Fibroblast of gingiva (primary cell): ENCODE results near the gene MPPED1.

Experiments
- DNase-seq: peaks from one replicate; pipeline ENCODE4 v3.0.0-alpha.2; 2011; ENCODE audit warnings: low read depth

MPPED1 gene

DNA sequence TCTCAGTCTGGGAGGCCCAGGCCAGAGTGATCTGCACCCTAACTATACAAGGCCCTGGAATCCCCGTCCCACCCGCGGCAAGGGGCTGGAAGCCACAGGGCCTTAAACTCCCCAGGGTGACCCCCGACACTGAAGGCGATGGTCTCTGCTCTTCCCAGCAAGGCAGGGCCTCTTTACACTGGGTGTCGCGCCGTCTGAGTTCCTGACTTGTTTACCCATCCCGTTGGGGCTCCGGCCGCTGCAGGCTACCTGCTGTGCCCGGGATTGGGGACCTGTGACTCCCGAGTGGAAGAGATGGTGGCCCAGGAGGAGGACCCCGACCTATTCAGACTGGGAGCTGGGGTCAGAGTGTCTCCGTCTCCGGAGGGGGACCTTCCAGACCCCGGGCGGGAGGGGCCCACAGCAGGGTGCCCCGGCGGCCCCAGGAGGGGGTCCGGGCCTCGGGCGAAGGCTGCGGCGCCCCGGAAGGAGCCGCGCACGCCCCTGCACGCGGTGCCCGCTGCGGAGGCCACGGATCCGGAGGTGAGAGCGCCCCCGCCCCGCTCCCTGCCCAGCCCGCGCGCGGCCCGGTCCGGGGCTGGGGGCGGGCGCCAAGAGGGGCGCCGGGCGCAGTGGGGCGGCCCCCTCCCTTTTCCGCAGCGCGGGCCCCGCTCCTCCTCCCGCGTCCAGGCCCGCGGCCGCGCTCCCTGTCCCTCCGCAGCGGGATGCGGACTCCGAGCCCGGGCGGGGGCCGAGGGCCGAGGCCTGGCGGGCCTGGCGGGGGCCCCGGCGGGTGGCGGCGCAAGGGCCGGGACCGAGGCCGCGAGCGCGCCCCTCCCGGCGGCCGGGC is 560 bp upstream of the MPPED1 start:
- DNase-seq = no peak

DNA sequence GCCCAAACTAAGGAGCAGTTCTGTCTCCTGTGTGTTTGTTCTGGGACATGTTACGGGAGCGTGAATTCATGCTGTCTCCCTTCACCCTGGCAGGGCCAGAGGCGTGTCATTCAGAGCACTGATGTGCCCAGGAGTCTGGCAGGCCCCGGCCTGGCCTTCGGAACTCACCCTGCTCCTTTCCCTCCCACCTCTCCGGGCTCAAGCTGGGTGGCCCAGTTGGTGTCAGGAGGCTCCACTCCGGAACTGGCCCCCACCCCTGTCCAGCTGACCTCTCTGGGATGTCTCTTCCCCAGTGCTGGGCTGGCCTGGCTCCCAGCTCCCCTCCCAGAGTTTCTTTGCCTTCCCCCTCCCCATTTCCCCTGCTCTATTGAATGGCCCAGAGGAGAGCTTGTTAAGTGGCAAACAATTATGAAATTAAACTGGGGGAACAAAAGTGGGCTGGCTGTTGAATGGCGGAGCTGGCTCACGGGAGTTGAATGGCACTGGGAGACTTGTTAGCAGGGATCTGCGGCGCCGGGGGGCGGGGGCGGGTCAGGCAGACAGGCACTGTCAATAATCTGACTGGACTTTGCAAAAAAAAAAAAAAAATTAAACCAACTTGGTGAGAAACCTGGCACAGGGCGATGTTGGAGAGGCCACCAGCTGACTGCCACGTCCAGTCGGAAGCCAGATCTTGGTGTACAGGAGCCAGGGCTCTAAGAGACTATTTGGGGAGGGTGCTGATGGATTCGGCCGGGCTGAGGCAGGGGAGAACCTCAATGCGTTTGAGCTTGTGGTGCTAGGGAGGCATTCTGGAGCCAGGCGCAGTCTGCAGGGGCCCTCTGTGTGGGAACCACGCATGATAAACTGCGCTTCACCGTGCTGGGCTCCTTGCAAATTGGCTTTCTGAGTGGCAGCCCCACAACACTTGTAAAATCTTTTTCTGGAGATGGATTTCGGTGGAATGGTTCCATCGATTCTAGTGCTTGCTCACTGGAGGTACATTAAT is 1.3 kb downstream of the MPPED1 start:
- DNase-seq = no peak

DNA sequence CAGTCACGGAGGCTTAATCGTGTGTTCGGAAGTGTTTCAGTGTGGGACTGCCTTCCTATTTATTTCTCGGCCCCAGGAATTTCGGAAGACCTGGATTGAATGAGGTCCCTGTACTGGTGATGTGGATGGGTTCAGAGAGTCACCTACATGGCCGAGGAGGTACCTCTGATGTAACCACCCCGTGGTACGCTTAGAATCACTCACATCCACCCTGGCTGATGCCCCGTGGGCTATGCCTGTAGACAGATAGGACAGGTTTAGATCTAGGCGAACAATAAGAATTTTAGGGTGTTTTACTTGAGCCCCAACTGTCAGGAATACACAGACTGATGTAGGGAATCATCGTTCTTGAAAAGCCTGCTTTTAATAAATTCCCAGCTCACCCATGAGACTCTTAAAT is 2.0 kb downstream of the MPPED1 start:
- no peak for DNase-seq

DNA sequence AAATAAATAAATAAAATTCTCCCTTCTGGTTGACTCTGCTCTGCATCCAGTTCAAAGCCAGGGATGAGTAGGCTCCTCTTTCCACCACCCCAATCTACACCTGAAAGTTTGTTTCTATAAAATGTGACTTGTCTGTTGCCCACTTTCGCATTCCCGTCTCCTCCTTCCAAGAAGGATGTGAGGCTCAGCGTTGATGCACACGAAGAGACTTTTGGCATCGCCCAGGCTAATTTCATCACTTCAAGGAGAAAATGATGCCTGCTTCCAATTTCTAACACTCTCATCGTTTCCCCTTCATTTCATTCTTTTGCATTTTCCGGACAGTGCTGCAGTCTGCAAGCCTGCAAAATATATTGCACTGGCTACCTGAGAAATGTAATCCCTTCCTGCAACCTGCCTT is 3.9 kb downstream of the MPPED1 start:
- DNase-seq = no peak

DNA sequence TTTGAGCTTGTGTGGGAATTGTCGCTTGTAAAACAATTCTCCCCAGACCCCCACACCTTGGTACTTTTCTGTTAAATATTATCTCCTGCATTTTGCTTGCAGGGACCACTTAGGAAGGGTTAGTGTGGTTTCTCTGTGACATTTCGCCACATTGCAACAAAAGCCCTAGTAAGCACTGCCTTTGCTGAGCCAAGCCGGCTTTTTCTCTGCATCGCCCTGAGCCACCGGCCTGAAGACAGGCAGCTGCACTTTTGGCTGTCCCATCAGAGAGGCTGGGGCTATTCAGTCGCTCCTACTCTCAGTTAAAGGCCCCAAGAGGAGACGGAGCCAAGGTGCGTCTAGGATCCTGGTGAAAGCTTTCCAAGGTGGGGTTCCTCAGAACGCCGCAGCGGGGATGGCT is 5.7 kb downstream of the MPPED1 start:
- DNase-seq = no peak

DNA sequence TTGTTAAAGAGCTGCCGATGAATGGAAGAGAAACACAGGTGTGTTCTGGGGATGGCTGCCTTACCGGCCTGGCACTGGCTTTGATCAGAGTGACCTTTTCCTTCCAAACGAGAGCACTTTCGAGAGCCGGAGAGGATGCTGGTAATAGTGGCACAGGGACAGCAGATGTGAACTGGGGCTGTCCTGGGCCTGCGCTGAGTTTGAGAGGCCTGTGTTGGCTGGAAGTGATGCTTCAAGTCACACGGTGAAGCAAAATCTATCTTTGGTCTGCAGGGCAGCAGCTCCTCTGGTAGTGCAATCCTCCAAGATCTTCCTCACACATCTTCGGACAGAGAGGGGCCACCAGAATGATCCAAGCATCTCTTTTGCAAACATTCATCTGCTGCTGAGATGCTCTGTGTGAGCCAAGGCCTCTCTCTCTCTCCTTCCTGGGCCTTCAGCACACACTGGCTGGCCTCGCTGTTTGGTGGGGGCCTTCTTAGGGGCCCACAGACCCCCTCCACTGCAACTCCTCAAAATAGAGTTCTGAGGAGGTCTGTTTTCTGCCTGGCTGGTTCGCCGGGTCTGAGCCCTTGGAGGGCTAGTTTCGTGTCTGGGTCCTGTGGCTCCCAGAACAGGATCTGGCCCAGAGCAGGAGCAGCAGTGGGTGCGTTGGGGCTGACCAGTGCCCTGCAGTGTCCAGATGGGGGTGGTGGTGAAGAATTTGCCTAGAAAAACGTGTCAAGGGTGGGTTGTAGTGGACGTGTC is 6.4 kb downstream of the MPPED1 start:
- DNase-seq = no peak

DNA sequence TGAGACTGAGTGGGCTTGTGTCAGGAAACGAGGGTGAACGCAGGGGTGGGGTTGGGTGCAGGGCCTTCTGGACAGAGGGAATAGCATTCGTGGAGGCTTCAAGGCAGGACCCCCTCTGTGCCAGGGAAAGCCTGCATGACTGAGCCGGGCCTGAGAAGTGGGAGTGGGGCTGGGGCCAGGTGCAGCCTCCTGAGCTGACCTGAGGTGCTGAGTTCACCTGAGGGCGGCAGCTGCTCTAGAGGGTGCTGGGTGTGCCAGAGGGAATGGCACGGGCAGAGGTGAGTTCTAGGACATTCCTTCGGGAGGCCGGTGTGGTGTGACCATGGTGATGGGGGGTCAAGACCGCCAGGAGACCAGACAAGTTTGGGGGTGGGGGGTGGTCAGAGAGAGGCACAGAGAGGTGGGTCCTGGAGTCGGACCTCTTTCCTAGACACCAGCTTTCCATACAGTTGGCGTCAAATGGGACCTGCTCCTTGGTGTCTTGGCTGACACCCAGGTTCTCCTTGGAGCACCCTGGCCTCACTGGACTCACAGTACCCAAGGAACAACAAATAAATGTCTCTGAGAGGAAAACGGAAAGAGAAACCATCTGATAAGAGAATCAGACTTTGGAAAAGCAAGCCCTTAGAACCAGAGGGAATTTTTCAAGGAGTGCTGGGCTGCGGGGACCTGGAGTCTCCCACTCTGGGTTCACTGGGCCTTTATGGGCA is 7.7 kb downstream of the MPPED1 start:
- DNase-seq = no peak

DNA sequence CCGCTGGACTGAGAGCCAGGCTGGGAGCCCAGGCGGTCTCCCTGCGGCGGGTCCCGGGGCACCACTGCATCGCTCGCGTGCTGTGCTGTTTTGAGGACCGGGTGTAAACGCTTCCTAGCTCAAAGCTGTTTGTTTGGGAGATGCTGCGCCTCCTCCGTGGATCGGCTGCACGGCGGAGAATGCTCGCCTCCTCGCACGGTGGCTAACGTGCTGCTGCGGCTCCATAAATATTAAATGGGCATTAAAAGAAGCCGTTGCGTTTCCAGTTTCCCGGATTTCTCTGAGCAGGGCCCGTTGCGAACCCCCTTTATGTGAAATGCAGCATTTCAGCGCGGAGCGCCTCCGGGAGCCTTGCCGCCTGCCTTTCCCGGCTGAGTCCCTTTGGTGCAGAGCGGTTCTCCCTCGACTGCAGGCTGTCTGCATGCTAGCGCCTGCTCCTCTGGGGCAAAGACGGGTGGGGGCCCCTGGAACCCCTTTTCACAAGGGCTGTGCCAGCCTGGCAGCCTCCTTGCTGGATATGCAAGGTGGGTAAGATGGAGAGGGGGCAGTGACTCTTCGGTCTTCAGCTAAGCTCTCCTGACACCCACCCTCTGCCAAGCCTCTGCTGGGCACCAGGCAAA is 9.3 kb downstream of the MPPED1 start:
- no peak for DNase-seq

DNA sequence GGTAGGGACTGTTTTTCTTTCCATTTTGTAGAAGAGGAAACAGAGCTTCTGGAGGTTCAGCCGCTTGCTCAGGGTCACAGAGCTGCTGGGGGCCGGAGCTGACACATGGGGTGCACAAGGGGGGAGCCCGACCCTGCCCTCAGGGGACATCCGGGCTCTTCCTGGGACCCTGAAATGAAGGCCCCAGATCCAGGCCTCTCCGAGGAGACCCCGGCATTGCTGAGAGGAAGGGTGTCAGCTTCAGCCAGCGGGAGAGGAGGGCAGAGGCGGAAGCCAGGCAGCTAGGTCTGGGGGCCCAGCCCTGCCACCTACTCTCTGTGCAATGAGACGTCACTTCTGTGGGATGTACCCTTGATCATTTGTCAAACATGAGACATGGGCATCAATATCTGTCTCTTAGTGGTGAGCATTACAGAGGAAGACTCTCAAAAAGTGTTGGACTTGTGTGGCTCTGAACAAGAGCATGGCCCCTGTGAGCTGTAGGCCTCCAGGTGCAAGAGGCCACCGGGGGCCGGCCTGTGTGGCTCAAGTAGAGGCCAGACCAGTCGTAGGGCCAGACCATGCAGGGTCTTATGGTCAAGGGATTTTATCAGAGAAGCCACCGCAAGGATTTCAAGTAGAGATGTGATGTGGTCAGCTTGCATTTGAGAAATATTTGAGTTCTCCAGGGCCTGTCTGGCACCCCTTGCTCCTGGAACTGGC is 10.3 kb downstream of the MPPED1 start:
- DNase-seq = no peak

DNA sequence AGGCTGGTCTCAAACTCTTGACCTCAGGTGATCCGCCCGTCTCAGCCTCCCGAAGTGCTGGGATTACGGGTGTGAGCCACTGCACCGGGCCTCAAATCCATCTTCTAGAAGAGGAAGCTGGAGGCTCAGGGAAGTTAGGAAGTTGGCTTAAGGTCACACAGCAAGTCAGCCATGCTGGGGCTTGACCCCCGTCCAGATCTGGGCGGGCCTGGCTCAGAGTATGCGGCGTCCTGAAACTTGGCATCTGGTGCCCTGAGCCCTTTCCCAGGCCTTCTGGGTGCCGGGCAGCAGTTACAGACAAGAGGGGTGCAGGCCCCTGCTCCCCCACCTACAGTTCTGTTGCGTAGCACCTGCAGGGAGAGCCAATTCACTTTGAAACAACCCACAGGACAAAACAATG is 11.2 kb downstream of the MPPED1 start:
- DNase-seq = no peak

DNA sequence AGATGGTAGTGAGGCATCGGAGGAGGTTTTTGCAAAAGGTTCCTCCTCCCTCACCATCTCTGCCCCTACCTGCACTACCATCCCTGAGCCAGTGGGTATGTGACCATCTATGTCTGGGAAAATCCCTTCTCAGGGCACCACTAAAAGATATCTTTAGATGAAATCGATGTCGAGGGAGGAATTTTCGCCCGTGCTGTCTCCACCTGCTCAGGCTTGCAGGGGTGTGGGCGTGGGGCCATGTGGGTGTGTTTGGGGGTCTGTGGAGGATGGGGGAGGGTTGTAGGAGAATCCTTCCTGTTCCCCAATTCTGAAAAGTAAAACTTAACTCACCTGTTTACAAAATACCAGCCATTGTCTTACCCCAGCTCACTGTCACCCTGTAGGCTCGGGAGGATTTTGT is 12.4 kb downstream of the MPPED1 start:
- DNase-seq = no peak

DNA sequence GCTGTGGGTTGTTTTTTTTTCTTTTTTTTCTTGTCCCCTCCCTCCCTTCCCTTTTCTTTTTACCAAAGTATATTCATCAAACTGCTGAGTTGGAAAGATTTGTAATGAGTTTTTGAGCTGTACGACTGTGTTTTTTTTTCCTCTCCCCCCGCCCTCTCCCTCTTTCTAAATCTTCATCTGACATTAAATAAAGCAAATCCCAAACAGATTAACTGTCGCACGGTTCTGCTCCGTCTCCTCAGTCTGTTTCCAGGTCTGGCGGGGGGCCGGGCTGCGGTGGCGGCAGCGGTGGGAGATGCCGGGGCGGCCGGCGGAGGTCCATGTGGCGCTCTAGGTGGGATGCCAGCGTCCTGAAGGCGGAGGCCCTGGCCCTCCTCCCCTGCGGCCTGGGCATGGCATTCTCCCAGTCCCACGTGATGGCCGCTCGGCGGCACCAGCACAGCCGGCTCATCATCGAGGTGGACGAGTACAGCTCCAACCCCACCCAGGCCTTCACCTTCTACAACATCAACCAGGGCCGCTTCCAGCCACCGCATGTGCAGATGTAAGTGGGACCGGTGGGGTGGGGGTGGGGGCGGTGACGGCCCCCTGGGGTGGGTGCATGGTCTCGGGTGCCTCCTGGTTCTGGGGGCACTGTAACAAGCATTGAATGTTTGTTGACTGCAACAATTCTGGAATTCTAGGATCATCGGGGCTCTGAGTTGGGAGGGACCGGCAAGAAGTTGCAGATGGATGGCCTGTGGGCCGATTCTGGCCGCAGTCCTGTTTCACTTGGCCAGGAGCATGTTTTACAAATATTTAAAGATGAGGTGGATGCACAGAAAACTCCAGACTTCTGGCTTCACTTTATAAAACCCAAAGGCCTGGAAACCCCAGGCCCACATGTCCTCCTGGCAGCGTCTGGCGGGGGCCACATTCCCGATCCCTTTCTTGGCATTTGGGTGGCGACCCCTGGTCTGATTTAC is 13.1 kb downstream of the MPPED1 start:
- DNase-seq = no peak

DNA sequence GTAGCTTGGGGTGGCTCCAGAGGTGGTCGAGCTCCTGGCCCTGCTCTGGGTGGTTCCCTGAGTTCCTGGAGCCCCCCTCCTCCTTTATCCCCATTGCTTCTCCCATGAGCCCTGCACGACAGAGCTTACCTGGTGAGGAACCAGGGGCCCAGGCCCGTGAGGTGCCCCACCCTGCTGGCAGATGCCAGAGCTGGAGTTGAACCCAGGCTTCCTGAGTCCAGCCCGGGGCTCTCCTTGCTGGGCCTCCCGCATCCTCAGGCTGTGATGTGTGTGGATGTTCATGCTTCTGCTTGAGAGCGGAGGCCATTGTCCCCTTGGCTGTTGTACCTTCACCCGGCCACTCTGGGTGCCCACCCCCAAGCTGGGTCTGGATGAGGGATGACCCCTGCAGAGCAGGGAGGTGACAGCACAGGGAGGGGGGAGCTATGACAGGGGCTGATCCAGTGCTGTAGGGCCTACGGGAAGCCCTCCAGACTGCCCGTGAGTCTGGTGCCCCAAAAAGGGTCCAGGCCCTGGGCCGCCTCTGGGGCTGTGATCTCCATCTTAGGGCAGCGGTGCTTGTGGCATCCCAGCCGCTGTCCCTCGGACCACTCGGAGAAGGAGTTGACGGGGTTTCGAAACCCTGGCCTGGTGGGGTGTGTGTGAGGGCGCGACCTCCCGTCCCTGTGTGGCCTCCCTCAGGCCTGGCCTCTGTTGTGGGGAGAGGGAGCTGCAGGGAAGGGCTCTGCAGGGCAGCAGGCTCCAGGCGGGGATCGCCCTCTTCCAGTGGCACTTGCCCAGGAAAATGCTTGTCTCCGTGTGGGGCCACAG is 14.4 kb downstream of the MPPED1 start:
- no peak for DNase-seq

DNA sequence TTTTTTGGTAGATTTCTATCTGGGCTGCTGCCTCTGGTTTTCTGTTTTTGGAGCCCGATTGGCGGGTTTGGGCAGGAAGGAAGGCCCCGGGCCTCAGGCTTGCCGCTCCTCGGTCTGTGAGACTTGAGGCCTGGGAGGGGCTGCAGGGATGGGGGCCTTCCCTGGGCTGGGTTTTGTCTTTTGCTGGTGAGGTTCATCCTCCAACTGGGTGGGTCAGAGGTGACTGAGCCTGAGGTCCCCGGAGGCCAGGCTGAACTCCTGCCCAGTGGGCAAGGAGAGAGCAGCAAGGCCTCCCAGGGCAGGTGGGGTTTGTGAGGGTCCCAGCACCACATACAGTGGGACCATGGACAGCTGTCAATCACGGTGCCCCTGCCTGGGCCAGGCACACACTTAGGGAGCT is 15.0 kb downstream of the MPPED1 start:
- no peak for DNase-seq

DNA sequence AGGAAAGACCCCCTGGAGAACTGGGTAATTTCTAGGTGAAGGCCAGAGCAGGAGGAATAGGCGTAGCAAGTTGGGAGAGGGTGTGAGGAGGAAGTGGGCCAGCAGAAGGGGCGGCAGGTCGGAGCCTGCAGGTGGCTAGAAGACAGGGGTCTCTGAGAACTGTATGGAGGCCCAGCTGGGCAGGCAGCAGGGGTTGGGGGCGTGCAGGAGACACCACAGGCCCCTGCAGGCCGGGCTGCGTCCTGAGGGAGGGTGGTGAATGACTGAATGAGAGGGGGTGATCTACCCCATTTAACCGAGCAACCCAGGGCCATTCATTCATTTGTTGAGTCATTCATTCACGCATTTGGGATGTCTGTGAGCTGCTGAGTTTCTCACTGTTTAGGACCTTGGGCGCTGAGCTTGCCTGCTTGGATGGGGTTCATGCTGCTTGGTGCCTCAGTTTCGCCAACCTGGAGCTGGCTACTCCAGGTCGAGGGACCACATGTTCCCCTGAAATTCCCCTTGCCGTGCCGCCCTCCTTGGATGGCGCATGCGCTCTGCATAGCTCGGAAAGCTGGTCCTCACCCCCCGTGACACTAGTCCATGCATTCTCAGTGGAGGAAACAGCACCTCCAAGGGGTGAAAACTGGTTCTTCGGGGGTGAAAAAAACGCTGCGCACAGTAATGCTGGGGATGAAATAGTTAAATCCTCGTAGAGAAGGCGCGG is 15.6 kb downstream of the MPPED1 start:
- DNase-seq = no peak

DNA sequence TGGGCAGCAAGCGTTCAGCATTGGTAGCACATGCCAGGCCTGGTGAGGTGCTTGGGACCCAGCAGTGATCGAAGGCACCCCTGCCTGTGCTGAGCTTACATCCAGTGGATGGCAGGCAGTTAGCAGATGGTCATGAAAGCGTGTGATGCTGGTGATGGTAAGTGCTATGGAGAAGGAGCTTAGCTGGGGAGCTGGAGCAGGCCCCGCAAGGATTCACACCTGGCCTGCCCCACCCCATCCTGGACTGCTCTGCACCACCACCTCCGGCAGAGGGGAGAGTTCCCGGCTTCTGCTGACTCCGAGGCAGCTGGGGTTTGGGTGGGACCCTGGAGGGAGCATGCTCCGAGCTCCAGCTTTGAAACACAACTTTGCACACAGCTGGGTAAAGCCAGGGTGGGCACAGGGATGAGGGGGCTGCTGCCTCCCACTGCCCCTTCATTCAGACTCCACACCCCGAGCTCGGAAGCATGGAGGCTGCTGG is 16.2 kb downstream of the MPPED1 start:
- DNase-seq = no peak

DNA sequence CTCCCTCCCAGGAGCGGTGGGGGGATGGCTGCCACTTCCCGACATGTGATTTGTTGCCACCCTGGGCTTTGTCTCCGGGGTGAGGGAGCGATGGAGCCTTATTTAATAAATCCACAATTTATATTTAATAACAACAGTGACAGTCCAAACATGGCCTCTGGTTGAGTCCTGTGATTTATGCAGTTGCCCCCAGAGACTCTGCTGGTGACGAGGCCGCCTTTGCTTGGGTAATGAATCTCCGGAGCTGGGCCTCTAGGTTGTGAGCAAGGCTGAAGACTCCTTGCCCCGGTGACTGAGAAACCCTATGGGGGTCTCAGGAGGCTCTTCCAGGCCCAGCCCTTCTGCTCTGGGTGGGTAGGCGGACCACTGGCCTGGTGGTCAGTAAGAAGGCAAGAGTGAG is 16.7 kb downstream of the MPPED1 start:
- DNase-seq = no peak

DNA sequence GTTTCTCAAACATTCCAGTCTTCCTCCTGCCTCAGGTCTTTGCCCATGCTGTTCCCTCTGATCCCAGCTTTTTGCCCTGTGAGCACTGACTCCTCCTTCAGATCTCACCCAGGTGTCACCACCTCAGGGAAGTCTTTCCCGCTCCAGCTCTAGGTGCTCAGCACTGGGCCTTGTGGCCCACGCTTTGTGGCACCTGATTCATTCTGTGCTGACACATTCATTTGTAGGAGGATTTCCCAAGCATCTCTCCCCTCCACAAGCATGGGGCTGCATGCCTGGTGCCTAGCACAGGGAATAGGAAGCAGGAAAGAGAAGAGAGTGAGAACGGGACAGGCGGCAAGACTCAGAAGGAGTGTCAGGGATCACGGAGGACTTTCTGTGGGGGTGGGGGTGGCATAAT is 17.6 kb downstream of the MPPED1 start:
- DNase-seq = no peak
